Activated naive CD4-positive, alpha-beta T cell treated with anti-CD3 and anti-CD28 coated beads, Interleukin-2, amount 10 ng/mL, durations not matched to agents 7 days and 5 days (primary cell): Measurements from ENCODE around the gene SLC39A11.

ENCODE experiments used
- CTCF ChIA-PET: fragments of 350-600 bp; sonication (Branson Sonifier 250); formaldehyde crosslinking; loops from one replicate; lab custom pipeline; 2021; ENCODE audit warnings: antibody characterized with exemption; lab: Charles Lee
- DNase-seq: peaks from one replicate; pipeline ENCODE4 v3.0.0-alpha.2; 2020
- H3K27ac Mint-ChIP-seq: one replicate; pipeline ENCODE4 v1.8.0; 2021; ENCODE audit warnings: mild to moderate bottlenecking, moderate library complexity, mixed read lengths
- H3K27me3 Mint-ChIP-seq: one replicate; pipeline ENCODE4 v1.8.0; 2021; ENCODE audit warnings: mild to moderate bottlenecking, mixed read lengths
- H3K36me3 Mint-ChIP-seq: one replicate; pipeline ENCODE4 v1.8.0; 2021; ENCODE audit warnings: mixed read lengths
- H3K4me1 Mint-ChIP-seq: one replicate; pipeline ENCODE4 v1.8.0; 2021; ENCODE audit warnings: mixed read lengths
- H3K4me3 Mint-ChIP-seq: one replicate; pipeline ENCODE4 v1.8.0; 2021; ENCODE audit warnings: mild to moderate bottlenecking, moderate library complexity, mixed read lengths
- H3K9me3 Mint-ChIP-seq: one replicate; pipeline ENCODE4 v1.8.0; 2021; ENCODE audit warnings: mixed read lengths

Gene SLC39A11

DNA sequence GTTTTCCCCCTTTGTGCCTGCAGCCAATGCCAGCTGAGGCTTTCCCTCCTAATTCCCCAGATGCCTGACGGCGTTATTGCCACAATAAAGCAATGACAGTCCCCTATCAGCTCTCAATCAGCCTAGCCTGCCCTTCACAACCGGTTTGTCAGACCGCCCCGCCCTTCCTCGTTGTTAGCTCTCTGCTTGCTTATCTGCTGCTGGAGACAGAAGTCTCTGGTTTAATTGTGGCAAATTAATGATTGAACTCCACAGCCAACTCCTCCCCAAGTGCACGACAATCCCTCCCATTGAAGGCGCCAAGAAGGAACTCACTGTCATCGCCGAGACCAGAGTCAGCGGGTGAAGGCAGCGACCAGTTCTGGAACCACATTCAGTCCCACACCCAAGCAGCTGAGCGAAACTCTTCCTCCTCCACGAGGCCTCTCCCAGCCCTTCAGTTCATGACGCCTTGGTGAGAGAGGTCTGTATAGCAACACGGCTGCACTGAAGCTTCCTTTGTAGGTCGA lies 474.4 kb downstream of the SLC39A11 start:
- peak overlapping the region; percentile 57 for H3K4me3 Mint-ChIP-seq
- peak; percentile 77 for DNase-seq
- H3K27ac Mint-ChIP-seq = peak overlapping the region; percentile 94
- H3K27me3 Mint-ChIP-seq = peaks cover 78% of the 10 kb centered on the region
- no peaks in the 10 kb centered on the region for H3K9me3 Mint-ChIP-seq
- no peaks in the 10 kb centered on the region for H3K36me3 Mint-ChIP-seq
- peaks cover 36% of the 10 kb centered on the region for H3K4me1 Mint-ChIP-seq
- CTCF ChIA-PET = interaction anchor here (1.0 to 1.9 kb wide), 3 partner anchors 14 to 108 kb away, joined by 3 to 6 read pairs (median 3); no protein-coding TSS in a partner anchor

DNA sequence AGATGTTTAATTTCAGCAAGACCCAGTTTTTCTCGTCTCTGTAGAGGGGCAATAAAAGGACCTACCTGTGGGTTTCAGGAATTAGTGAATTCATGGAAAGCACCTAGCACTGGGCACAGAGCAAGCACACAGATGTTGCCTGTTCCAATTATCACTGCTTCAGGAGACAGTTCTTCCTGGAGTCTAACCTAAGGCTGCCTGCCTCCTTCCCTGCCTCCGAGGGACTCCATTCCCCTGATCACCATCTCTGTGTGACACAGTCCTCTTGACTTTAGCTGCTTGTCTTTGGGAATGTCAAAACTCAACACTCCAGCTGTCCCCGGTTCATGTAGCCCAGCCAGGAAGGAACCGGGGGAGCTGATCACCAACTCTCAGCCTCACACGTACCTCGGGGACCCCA lies 474.9 kb downstream of the SLC39A11 start:
- DNase-seq = no peak
- Mint-ChIP-seq H3K27me3 (peaks cover 76% of the 10 kb centered on the region), H3K9me3 (no peaks in the 10 kb centered on the region), H3K4me3 (peak overlapping the region; percentile 57), H3K27ac (peak overlapping the region; percentile 94), H3K4me1 (peaks cover 36% of the 10 kb centered on the region), H3K36me3 (no peaks in the 10 kb centered on the region)
- CTCF ChIA-PET = interaction anchor here (1.0 to 1.9 kb wide), 3 partner anchors 14 to 108 kb away, joined by 3 to 6 read pairs (median 3); no protein-coding TSS in a partner anchor

DNA sequence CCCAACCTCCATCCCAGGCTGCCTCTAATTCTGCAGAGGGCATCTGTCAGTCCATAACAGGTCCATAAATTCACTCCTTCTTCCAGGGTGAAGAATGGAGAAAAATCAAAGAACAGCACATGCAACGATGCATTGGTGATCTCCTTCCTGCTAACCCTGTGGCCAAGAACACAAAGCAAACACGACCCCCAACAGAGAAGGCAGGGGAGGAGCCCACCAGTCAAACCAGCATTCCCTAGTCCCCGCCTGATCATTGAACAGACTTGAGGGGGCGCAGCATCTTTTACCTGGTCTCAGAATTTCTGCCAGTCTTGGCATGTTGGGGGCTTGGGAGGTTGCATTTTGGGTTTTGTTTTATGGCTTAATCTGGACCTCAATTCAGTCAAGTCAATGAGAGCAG lies 476.0 kb downstream of the SLC39A11 start:
- Mint-ChIP-seq H3K27ac (no peak overlapping the region), H3K9me3 (no peaks in the 10 kb centered on the region), H3K27me3 (peaks cover 76% of the 10 kb centered on the region), H3K36me3 (no peaks in the 10 kb centered on the region), H3K4me1 (peaks cover 36% of the 10 kb centered on the region), H3K4me3 (no peak overlapping the region)
- CTCF ChIA-PET = interaction anchor here (1.9 kb wide), 1 partner anchor 109 kb away, joined by 6 read pairs; no protein-coding TSS in a partner anchor
- no peak for DNase-seq

DNA sequence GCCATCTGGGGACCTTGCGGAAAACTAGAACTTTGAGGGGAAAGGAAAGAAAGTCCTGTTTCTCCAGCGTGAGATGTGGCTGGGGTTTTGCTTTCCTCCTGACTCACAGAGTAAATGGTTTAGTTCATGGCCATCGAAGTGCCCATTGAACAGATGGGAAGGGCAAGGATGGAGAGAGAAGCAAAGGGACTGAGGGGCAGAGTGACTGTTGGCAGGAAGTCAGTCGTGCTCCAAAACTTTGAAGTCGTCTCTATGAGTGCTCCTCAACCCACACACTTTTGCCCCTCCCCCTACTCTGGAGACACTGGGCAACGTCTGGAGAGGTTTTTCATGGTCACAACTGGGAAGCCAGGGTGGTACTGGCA lies 476.9 kb downstream of the SLC39A11 start:
- CTCF ChIA-PET = no interaction called here
- Mint-ChIP-seq H3K27ac (no peak overlapping the region), H3K4me1 (peaks cover 36% of the 10 kb centered on the region), H3K9me3 (no peaks in the 10 kb centered on the region), H3K27me3 (peaks cover 76% of the 10 kb centered on the region), H3K36me3 (no peaks in the 10 kb centered on the region), H3K4me3 (no peak overlapping the region)
- DNase-seq = no peak

DNA sequence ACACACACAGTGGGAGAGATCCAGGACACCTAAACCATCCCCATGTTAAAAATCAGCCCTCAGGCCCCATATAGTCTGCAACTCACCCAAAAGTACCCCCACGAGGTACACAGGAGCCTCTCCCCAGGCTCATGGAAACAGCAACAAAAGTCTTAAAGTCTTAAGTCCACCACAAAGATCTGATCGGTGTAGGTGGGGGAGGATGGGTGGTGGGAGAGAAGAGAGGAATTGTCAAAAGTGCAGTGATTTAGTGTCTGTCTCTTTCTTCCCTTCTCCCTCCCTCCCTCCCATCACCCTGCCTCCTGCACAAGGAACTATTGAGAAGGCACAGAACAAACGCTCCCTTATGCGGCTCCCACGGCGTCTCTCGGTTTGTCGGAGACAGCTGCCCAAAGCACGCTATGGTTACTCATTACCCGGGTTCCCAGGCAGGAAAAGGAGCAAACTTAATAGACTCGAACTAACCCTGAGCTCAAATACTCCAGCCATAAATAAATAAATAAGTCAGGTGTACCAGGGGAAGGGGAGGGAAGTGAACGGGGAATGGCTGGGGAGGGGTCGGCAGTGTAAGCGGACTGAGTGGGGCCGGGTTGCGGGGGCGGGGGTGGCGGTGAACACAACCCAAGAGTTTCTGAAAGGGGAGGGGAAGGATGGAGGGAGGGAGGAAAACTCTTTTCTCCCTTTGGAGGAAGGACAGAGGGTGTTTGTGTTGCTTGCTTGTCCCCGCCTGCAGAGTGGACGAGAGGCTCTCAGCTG lies 477.4 kb downstream of the SLC39A11 start:
- Mint-ChIP-seq H3K27me3 (peaks cover 77% of the 10 kb centered on the region), H3K36me3 (no peaks in the 10 kb centered on the region), H3K9me3 (no peaks in the 10 kb centered on the region), H3K4me1 (peaks cover 36% of the 10 kb centered on the region), H3K27ac (no peak overlapping the region), H3K4me3 (no peak overlapping the region)
- DNase-seq = no peak
- CTCF ChIA-PET = no interaction called here

DNA sequence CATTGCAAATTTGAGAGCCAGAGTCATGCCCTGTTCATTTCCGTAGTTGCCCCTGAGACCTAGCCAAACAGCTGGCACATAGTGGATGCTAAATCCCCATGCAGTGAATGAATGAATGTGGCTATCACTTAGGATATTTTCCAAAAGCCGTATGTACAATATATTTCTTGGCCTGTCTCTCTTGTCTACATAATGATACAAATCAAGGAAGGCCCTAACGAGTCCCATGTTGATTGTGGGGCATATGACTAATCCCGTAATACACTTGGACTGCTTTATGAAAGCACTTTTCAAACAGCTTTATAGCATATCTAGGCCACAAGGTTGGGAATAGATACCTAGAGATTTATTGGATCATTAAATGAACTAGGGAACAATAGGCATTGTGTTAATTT lies 478.0 kb downstream of the SLC39A11 start:
- Mint-ChIP-seq H3K36me3 (no peaks in the 10 kb centered on the region), H3K4me1 (peaks cover 33% of the 10 kb centered on the region), H3K4me3 (no peak overlapping the region), H3K27me3 (peaks cover 81% of the 10 kb centered on the region), H3K27ac (no peak overlapping the region), H3K9me3 (no peaks in the 10 kb centered on the region)
- DNase-seq = no peak
- CTCF ChIA-PET = no interaction called here

DNA sequence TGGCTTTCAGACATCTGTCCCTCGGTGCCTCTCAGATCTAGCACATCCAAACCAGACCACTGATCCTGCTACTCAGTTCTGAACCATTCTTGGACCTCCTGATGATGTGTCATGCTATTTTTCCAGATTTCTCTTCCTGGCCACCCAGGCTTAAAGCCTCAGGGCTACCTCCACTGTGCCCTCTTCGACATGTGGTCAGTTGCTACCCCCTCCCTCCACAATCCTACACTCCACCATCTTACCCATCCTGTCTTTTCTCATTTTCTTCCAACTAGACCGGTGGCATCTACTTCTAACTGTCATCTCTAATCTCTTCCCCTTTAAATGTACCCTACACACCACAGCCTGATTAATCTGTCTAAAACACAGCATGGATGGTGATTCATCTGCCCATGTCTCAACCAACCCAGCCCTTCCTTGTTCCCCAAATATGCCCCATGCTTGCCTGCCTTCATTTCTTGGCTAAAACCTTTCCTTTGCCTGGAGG lies 478.6 kb downstream of the SLC39A11 start:
- Mint-ChIP-seq H3K27me3 (peaks cover 78% of the 10 kb centered on the region), H3K4me1 (peaks cover 29% of the 10 kb centered on the region), H3K36me3 (no peaks in the 10 kb centered on the region), H3K4me3 (no peak overlapping the region), H3K9me3 (no peaks in the 10 kb centered on the region), H3K27ac (no peak overlapping the region)
- CTCF ChIA-PET = no interaction called here
- no peak for DNase-seq

DNA sequence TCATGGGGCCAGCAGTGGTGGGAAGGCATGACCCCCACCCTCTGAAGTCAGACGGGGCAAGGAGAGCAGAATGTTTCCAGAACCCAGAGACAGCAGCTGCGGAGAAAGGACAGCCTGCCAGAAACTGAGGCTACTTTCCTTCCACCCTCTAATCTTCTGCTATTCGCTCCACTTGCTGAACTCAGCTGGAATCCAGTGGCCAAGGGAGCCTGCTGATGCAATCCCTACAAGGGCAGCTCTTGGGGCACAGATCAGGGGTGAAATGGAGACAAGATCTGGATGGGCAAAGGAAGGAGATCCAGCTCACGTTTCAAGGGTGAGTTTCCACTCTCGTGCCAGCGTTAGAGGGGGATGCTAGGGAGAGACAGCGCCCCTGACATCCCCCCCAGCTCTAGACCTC lies 479.1 kb downstream of the SLC39A11 start:
- DNase-seq = no peak
- Mint-ChIP-seq H3K9me3 (peaks cover 3% of the 10 kb centered on the region), H3K36me3 (no peaks in the 10 kb centered on the region), H3K27me3 (peaks cover 77% of the 10 kb centered on the region), H3K27ac (no peak overlapping the region), H3K4me1 (peaks cover 24% of the 10 kb centered on the region), H3K4me3 (no peak overlapping the region)
- CTCF ChIA-PET = no interaction called here

DNA sequence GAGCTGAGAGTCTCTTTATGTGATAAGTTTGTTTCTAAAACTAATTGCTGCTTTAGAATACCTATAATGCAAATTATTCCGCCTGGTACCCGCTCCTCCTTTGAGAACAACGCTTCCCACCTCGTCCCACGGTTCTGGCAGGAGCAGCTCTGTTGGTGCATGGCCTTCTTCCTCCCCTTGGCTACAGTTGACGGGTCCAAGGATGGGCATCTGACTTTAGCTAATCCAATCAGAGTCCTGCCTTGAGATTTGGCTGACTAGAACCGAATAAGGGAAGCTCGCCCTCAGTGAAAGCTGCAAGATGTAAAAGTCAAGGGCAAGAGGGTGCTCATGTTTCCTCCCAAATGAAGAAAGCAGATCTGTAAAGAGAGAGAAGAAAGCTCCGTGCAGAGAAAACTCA lies 481.3 kb downstream of the SLC39A11 start:
- Mint-ChIP-seq H3K27ac (no peak overlapping the region), H3K9me3 (peaks cover 18% of the 10 kb centered on the region), H3K36me3 (peaks cover 4% of the 10 kb centered on the region), H3K4me1 (peaks cover 6% of the 10 kb centered on the region), H3K4me3 (no peak overlapping the region), H3K27me3 (peaks cover 67% of the 10 kb centered on the region)
- DNase-seq = no peak
- CTCF ChIA-PET = no interaction called here

DNA sequence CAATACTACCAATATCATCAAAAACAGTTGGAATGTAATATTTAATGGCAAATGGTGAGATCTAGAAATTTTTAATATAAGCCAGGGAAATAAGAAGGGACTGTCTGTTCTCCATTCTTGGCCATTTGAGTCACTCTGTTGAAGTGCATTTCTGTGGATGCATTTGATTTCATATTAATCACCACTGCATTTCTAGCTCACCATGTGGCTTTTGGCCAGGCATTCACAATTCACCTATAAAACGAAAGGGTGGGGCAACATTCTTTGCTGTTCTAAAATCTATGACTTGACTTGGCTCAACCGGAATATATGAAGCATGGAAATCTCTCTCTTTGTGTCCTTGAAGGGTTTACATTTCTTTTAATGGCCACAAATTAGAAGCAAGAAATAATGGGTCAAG lies 483.0 kb downstream of the SLC39A11 start:
- Mint-ChIP-seq H3K27ac (no peak overlapping the region), H3K4me1 (no peaks in the 10 kb centered on the region), H3K36me3 (peaks cover 4% of the 10 kb centered on the region), H3K27me3 (peaks cover 68% of the 10 kb centered on the region), H3K9me3 (peaks cover 18% of the 10 kb centered on the region), H3K4me3 (no peak overlapping the region)
- DNase-seq = no peak
- CTCF ChIA-PET = no interaction called here

DNA sequence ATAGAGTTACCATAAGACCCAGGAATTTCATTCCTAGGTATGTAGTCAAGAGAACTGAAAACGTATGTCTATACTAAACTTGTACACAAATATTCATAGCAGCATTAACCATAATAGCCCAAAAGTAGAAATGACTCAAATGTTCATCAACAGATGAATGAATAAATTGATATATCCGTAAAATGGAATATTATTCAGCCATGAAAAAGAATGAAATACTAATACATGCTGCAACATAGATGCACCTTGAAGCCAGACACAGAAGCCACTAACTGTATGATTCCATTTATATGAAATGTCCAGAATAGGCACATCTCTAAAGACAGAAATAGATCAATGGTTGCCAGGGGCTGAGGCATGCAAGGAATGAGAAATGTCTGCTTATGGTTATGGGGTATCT lies 484.1 kb downstream of the SLC39A11 start:
- H3K4me1 Mint-ChIP-seq = no peaks in the 10 kb centered on the region
- H3K9me3 Mint-ChIP-seq = peaks cover 18% of the 10 kb centered on the region
- peaks cover 4% of the 10 kb centered on the region for H3K36me3 Mint-ChIP-seq
- H3K27me3 Mint-ChIP-seq = peaks cover 69% of the 10 kb centered on the region
- H3K27ac Mint-ChIP-seq = no peak overlapping the region
- no peak for DNase-seq
- CTCF ChIA-PET = no interaction called here
- H3K4me3 Mint-ChIP-seq = no peak overlapping the region

DNA sequence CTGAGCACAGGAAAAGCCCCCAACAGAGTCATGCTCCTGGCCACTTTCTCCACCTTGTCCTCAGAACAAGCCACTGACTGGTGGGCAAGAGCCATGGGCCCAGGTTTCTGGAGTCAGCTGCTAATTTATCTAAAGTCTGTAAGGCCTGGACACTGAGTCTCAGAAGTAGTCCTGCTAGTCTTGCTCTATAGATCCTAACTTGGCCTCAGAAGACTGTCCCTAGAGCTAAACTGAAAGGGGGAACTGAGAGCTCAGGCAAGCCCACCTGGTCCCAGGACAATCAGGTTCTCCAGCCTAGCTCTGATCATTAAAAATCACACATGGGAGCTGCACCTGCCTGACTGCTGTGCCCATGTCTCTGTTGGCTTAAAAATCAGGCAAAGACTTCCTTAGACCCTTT lies 485.8 kb downstream of the SLC39A11 start:
- H3K36me3 Mint-ChIP-seq = peaks cover 4% of the 10 kb centered on the region
- no peaks in the 10 kb centered on the region for H3K4me1 Mint-ChIP-seq
- H3K4me3 Mint-ChIP-seq = no peak overlapping the region
- no peak for DNase-seq
- CTCF ChIA-PET = no interaction called here
- peaks cover 18% of the 10 kb centered on the region for H3K9me3 Mint-ChIP-seq
- H3K27ac Mint-ChIP-seq = no peak overlapping the region
- H3K27me3 Mint-ChIP-seq = peaks cover 68% of the 10 kb centered on the region

DNA sequence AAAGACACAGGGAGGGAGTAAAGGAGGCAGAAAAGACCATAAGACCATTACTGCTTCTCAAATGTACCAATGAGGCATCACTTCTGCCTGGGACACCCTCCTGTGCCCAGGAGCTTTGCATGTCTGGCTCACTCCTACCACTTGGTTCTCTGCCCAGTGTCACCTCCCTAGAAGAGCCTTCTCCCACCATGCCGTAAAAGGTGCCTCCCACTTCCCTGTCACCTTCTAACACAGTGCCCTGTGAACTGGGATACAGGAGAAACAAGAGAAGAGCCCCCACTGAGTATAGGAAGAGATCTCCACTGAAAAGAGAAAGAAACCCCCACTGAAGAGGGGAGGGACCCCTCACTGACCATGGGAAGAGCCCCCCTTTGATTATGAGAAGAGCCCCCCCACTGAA lies 486.9 kb downstream of the SLC39A11 start:
- H3K27me3 Mint-ChIP-seq = peaks cover 71% of the 10 kb centered on the region
- no peak for DNase-seq
- no peak overlapping the region for H3K27ac Mint-ChIP-seq
- peaks cover 18% of the 10 kb centered on the region for H3K9me3 Mint-ChIP-seq
- CTCF ChIA-PET = no interaction called here
- no peak overlapping the region for H3K4me3 Mint-ChIP-seq
- H3K4me1 Mint-ChIP-seq = no peaks in the 10 kb centered on the region
- H3K36me3 Mint-ChIP-seq = peaks cover 4% of the 10 kb centered on the region

DNA sequence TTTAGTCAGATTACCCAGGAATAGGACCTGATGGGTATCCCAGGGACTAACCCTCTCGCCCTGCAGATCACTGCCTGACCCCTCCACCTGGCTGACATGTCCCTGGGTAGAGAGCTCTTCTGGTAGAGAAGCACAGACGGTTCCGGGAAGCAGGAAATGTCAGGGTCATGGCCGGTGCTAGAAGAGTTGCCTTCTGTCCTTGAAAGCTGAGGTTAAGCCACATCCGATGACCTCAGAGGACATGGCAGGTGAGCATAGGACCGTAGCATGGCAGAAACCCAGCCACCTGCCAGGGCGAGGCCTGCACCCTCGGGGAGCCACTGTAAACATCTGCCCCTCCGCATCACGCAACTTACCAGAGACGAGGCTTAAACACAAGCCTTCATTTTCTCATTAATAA lies 488.0 kb downstream of the SLC39A11 start:
- Mint-ChIP-seq H3K4me3 (no peak overlapping the region), H3K27me3 (peaks cover 73% of the 10 kb centered on the region), H3K9me3 (peaks cover 18% of the 10 kb centered on the region), H3K36me3 (peaks cover 4% of the 10 kb centered on the region), H3K27ac (no peak overlapping the region), H3K4me1 (no peaks in the 10 kb centered on the region)
- CTCF ChIA-PET = interaction anchor here (0.8 to 1.1 kb wide), 2 partner anchors 13 to 44 kb away, joined by 3 read pairs; no protein-coding TSS in a partner anchor
- DNase-seq = no peak
